BLaER1 treated with 17β-estradiol and CSF1 and Interleukin-3, amounts not matched to agents 10 nM and 100 nM (cell line): ENCODE data around the gene SGSM1.

ENCODE experiments used
- H3K27ac ChIP-seq, 11 experiments: shearing (Covaris generic); formaldehyde crosslinking; 2 replicates each; pipeline ENCODE4 v1.8.1; 2022
- H3K27me3 ChIP-seq, 11 experiments: shearing (Covaris generic); formaldehyde crosslinking; 2 replicates each; pipeline ENCODE4 v1.8.1; 2022
- H3K36me3 ChIP-seq, 11 experiments: shearing (Covaris generic); formaldehyde crosslinking; 2 replicates each; pipeline ENCODE4 v1.8.1; 2022
- H3K4me1 ChIP-seq, 10 experiments: shearing (Covaris generic); formaldehyde crosslinking; 2 replicates each; pipeline ENCODE4 v1.8.1; 2022
- H3K4me2 ChIP-seq, 11 experiments: shearing (Covaris generic); formaldehyde crosslinking; 2 replicates each; pipeline ENCODE4 v1.8.1; 2022
- H3K4me3 ChIP-seq, 10 experiments: shearing (Covaris generic); formaldehyde crosslinking; 2 replicates each; pipeline ENCODE4 v1.8.1; 2022
- H3K9ac ChIP-seq, 11 experiments: shearing (Covaris generic); formaldehyde crosslinking; 2 replicates each; pipeline ENCODE4 v1.8.1; 2022
- H3K9me3 ChIP-seq, 11 experiments: shearing (Covaris generic); formaldehyde crosslinking; replicated peaks in 1 of 11; 2 replicates each; pipeline ENCODE4 v1.8.1; 2022
- H4K20me1 ChIP-seq, 11 experiments: shearing (Covaris generic); formaldehyde crosslinking; 2 replicates each; pipeline ENCODE4 v1.8.1; 2022
- Cebpa-rat ChIP-seq, 11 experiments: shearing (Covaris generic); IDR thresholded peaks; 2 replicates each; pipeline ENCODE4 v1.8.1; 2022

Gene SGSM1

GRCh38 chr22:24965822-24966626 is 160.0 kb downstream of the SGSM1 start:
- H3K36me3 ChIP-seq: no peaks in the 10 kb centered on the region
- H3K9me3 ChIP-seq: no peaks in the 10 kb centered on the region
- H3K4me3 ChIP-seq: no peak overlapping the region
- no peak for TF ChIP-seq Cebpa-rat (IDR thresholded peaks at IDR 0.05)
- no peak overlapping the region for H3K27ac ChIP-seq
- no peaks in the 10 kb centered on the region for H4K20me1 ChIP-seq
- H3K27me3 ChIP-seq: no peaks in the 10 kb centered on the region
- peaks cover 0 to 10% (median 6%) of the 10 kb centered on the region in 10 experiments; a peak in 5 of 20 replicates for H3K4me1 ChIP-seq
- H3K4me2 ChIP-seq: peak overlapping the region in 1 of 11 experiments; percentile 36; a peak in 2 of 22 replicates
- H3K9ac ChIP-seq: no peak overlapping the region

- no peaks in the 10 kb centered on the region for H3K9me3 ChIP-seq
- H3K9ac ChIP-seq: no peak overlapping the region
- no peaks in the 10 kb centered on the region for H3K36me3 ChIP-seq
- H3K4me3 ChIP-seq: no peak overlapping the region
- H4K20me1 ChIP-seq: no peaks in the 10 kb centered on the region
- no peak for TF ChIP-seq Cebpa-rat (IDR thresholded peaks at IDR 0.05)
- H3K27me3 ChIP-seq: no peaks in the 10 kb centered on the region
- H3K4me1 ChIP-seq: peaks cover 0 to 5% (median 4%) of the 10 kb centered on the region in 10 experiments; a peak in 5 of 20 replicates
- no peak overlapping the region for H3K27ac ChIP-seq
- H3K4me2 ChIP-seq: no peak overlapping the region
These were observed 162.1 kb downstream of the SGSM1 start for GRCh38 chr22:24968066-24968561.

- Histone ChIP-seq H3K9me3 (no peaks in the 10 kb centered on the region), H3K27ac (no peak overlapping the region), H3K36me3 (no peaks in the 10 kb centered on the region), H3K9ac (no peak overlapping the region), H3K4me2 (no peak overlapping the region), H3K4me3 (no peak overlapping the region), H4K20me1 (no peaks in the 10 kb centered on the region), H3K27me3 (no peaks in the 10 kb centered on the region), H3K4me1 (no peaks in the 10 kb centered on the region)
- no peak for TF ChIP-seq Cebpa-rat (IDR thresholded peaks at IDR 0.05)
These were observed 163.7 kb downstream of the SGSM1 start for GRCh38 chr22:24969560-24970301.

- no peak for TF ChIP-seq Cebpa-rat (IDR thresholded peaks at IDR 0.05)
- Histone ChIP-seq H3K4me2 (no peak overlapping the region), H3K4me1 (peaks cover 0 to 10% (median 1%) of the 10 kb centered on the region in 10 experiments; a peak in 6 of 20 replicates), H3K4me3 (no peak overlapping the region), H3K36me3 (no peaks in the 10 kb centered on the region), H3K27me3 (no peaks in the 10 kb centered on the region), H3K27ac (no peak overlapping the region), H4K20me1 (0 out of 22 replicates have a peak, but pooled peaks cover 0 to 10% (median 0%) of the 10 kb centered on the region in 11 experiments), H3K9ac (no peak overlapping the region), H3K9me3 (no peaks in the 10 kb centered on the region)
These were observed 166.4 kb downstream of the SGSM1 start for GRCh38 chr22:24972369-24972768.

GRCh38 chr22:24973872-24974271 is 167.9 kb downstream of the SGSM1 start:
- no peak overlapping the region for H3K4me2 ChIP-seq
- no peak for TF ChIP-seq Cebpa-rat (IDR thresholded peaks at IDR 0.05)
- H3K36me3 ChIP-seq: no peaks in the 10 kb centered on the region
- no peak overlapping the region for H3K27ac ChIP-seq
- 0 out of 22 replicates have a peak, but pooled peaks cover 0 to 10% (median 0%) of the 10 kb centered on the region in 11 experiments for H4K20me1 ChIP-seq
- H3K4me3 ChIP-seq: no peak overlapping the region
- peaks cover 0 to 14% (median 9%) of the 10 kb centered on the region in 10 experiments; a peak in 10 of 20 replicates for H3K4me1 ChIP-seq
- no peak overlapping the region for H3K9ac ChIP-seq
- H3K27me3 ChIP-seq: no peaks in the 10 kb centered on the region
- no peaks in the 10 kb centered on the region for H3K9me3 ChIP-seq

- Histone ChIP-seq H3K4me3 (no peak overlapping the region), H3K4me1 (peaks cover 0 to 14% (median 9%) of the 10 kb centered on the region in 10 experiments; a peak in 10 of 20 replicates), H3K4me2 (no peak overlapping the region; a peak in 1 of 22 replicates)
These were observed 169.2 kb downstream of the SGSM1 start for GRCh38 chr22:24975125-24975640.

GRCh38 chr22:24975813-24976341 is 169.9 kb downstream of the SGSM1 start:
- TF ChIP-seq Cebpa-rat (IDR thresholded peaks at IDR 0.05): no peak
- no peaks in the 10 kb centered on the region for H3K36me3 ChIP-seq
- peaks cover 0 to 15% (median 9%) of the 10 kb centered on the region in 10 experiments; a peak in 10 of 20 replicates for H3K4me1 ChIP-seq
- no peak overlapping the region; a peak in 1 of 22 replicates for H3K4me2 ChIP-seq
- H3K9ac ChIP-seq: no peak overlapping the region
- no peaks in the 10 kb centered on the region for H3K27me3 ChIP-seq
- H3K4me3 ChIP-seq: no peak overlapping the region
- no peaks in the 10 kb centered on the region for H3K9me3 ChIP-seq
- 0 out of 22 replicates have a peak, but pooled peaks cover 0 to 10% (median 0%) of the 10 kb centered on the region in 11 experiments for H4K20me1 ChIP-seq
- H3K27ac ChIP-seq: no peak overlapping the region

More at GRCh38 chr22:24975125-24975640, 169.2 kb downstream of the SGSM1 start:
- no peaks in the 10 kb centered on the region for H3K36me3 ChIP-seq
- H3K9me3 ChIP-seq: no peaks in the 10 kb centered on the region
- no peak overlapping the region for H3K27ac ChIP-seq
- H3K27me3 ChIP-seq: no peaks in the 10 kb centered on the region
- H3K9ac ChIP-seq: no peak overlapping the region
- TF ChIP-seq Cebpa-rat (IDR thresholded peaks at IDR 0.05): no peak
- H4K20me1 ChIP-seq: 0 out of 22 replicates have a peak, but pooled peaks cover 0 to 10% (median 0%) of the 10 kb centered on the region in 11 experiments

GRCh38 chr22:24976442-24977218 is 170.6 kb downstream of the SGSM1 start:
- H3K4me2 ChIP-seq: no peak overlapping the region
- H3K36me3 ChIP-seq: no peaks in the 10 kb centered on the region
- H3K9me3 ChIP-seq: no peaks in the 10 kb centered on the region
- no peak overlapping the region for H3K9ac ChIP-seq
- peaks cover 0 to 22% (median 9%) of the 10 kb centered on the region in 10 experiments; a peak in 10 of 20 replicates for H3K4me1 ChIP-seq
- H3K4me3 ChIP-seq: no peak overlapping the region
- no peak overlapping the region for H3K27ac ChIP-seq
- TF ChIP-seq Cebpa-rat (IDR thresholded peaks at IDR 0.05): no peak
- 0 out of 22 replicates have a peak, but pooled peaks cover 0 to 10% (median 0%) of the 10 kb centered on the region in 11 experiments for H4K20me1 ChIP-seq
- H3K27me3 ChIP-seq: no peaks in the 10 kb centered on the region
